IMR-90 (cell line): Measurements from ENCODE around the gene MAST3.

Experiments
- CHD1 ChIP-seq: IDR thresholded peaks from 2 replicates; pipeline ENCODE4 v1.6.1; 2012; ENCODE audit warnings: low read depth, low read length, improper control_type of control experiment
- POLR2A ChIP-seq: IDR thresholded peaks from 2 replicates; pipeline ENCODE4 v1.6.1; 2012; ENCODE audit warnings: mild to moderate bottlenecking, low read depth, low read length
- USF2 ChIP-seq: fragments of 150-350 bp; IDR thresholded peaks from 2 replicates; pipeline ENCODE4 v1.6.1; 2017; ENCODE audit warnings: mild to moderate bottlenecking, antibody characterized with exemption, low read length, low read depth

GRCh38 chr19:18196511-18196845 is 98.9 kb downstream of the MAST3 start:
- TF ChIP-seq POLR2A = no peak
- no peak for TF ChIP-seq USF2
- TF ChIP-seq CHD1 = no peak
